NOMO-1 treated with dmso at 0.1 percent for 144 hours (cell line): ENCODE measurements around the gene LINC01488.

Experiments
- DNase-seq: peaks from one replicate; lab custom pipeline; 2025; ENCODE audit not compliant: unreplicated experiment; lab: John Stamatoyannopoulos, UW

Gene LINC01488

DNA sequence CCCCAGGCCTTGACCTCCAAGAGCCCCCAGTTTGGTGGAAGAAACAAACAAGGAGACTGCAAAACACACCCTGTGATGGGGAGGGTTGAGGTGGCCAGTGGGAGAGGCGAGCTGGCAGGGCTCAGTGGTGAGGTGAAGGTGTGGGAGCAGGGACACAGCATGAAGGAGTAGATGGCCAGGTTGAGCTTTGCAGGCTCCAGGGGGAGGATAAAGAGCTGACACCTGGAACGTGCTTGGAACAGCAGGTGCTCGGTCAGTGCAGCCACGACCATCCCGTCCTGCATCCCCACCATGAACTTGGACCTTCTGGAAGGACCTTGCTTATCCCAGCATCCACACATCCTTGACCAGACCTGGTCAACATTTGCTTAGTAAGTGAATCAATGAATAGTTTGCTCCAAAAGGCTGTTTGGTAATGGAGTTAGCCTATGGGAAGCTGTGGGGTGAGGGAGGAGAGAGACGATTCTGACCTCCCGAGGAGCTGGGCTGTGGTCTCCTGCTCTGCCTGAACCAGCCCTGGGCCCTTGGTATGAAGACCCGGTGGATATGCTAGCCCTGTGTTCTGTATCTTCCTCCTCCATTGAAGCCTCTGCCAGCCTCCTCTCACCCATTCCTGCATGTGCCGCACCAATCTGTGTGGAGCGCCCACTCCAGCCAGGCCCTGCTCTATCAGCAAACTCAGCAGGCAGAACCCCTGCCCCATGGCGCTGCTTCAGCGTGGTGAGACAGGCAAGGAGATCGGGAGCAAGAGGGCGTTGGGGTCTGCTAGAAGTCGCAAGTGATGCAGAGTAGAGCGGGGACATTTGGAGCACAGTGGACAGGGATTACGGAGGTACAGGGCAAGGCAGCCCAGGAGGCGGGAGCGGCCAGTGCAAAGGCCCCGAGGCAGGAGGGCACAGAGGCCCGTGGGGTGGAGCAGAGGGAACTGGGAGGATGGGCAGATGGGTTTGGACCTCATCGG is 9.9 kb downstream of the LINC01488 start:
- no peak for DNase-seq

GRCh38 chr11:69492201-69492991 is 10.9 kb downstream of the LINC01488 start:
- DNase-seq = no peak

DNA sequence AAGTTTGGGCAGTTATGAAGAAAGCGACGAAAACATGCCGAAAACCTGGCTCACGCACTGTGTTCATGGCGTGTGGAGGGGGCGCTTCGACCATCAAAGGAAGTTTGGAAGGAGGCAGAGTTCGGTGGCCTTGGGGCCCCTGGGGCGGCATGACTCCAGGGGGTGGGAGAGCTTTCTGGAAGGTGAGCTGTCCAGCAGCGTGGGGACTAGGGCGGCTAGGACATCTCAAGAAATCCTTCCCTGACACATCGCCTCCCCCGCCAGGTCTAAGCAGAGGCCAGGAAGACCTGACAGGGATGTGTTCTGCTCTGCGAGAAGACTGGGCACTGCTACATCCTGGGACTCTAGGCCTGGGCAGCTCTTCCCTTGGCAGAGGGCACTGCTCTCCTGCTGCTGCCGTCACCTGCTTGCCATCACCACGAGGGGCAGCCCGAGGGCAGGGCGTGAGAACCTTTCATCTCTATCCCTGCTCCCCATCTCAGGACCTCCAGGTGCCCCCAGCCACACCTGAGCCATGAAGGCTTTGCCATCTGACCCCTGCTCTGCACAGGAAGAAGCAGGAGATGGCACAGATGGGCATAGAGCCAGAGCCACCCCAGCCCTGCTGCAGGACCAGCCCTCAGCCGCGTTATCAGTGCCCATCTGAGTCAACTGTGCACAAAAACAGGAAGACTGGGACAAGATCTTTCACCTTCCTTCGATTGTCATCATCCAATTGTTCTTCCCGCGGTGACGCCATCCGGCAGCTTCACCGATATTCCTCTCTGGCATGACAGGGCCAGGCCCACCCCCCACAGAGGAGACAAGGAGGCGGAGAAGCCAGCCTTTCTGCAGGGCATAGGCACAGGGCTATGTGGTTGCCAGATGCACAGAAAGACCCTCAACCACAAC is 12.7 kb downstream of the LINC01488 start:
- no peak for DNase-seq

DNA sequence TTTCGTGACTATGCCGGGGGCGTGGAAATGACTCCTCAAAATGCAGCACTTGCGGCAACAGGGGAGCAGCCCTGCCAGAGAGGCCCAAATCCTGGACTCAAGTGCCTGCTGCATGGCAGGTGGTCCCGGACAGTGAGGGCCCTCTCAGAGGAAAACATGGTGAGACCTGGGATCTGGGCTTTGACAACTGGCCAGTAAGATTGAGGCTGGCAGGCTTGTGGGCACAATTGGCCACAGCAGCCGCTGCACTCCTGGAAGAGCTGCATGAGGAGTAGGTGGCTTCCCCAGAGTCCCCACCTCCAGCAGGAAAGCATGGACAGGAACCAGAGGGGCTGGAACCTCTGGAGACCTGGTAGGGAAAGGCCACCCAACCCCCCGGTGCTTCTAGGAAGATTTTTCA is 13.4 kb downstream of the LINC01488 start:
- DNase-seq = no peak

DNA sequence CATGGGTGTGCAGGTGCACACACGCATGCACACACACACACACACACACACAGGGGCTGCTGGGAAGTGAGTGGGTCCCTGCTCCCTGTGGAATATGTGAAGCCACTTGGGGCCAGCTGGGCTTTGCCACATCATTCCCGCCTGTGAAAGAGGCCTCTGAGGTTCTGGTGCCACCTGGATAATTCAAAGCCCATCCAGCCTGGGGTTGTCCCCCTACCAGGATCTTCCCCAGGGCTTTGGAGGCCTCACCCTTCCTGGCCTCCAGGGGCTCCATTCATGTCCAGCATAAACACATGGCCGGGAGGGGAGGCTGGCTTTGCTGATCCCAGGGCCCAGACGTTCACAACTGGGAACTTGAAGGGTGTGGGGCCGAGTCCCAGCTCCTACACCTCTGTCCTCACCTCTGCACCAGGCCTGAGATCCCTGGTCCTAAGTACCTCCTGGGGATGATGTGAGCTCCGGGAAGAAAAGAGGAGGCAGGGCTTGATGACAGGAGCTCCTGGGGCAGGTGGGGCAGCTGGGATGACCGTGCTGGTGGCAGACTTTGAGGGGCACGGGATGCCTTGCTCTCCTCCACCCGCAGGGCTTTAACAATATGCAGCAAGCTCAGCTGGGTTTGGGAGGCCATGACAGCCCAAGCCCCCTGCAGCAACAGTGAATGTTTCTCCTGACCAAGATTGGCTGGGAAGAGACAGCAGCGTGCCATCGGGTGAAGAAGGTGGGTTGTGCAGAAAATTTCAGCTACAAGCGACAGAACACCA is 14.2 kb downstream of the LINC01488 start:
- DNase-seq = no peak

DNA sequence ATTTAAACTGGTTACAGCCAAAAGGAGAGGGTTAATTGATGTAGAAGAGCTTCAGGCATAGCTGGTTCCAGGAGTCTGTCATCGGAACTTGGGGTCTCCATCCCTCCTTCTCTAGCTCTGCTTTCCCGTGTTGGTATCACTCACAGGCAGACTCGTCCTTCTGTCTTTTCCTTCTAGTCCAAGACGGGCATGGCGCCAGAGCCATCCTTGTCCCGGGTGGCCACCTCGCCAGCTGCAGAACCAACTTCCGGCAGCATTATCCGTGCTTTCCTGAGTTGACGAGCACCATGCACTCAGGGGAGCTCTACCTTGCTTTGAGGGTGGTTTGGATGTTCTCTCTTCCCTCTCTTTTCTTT is 14.7 kb downstream of the LINC01488 start:
- no peak for DNase-seq

DNA sequence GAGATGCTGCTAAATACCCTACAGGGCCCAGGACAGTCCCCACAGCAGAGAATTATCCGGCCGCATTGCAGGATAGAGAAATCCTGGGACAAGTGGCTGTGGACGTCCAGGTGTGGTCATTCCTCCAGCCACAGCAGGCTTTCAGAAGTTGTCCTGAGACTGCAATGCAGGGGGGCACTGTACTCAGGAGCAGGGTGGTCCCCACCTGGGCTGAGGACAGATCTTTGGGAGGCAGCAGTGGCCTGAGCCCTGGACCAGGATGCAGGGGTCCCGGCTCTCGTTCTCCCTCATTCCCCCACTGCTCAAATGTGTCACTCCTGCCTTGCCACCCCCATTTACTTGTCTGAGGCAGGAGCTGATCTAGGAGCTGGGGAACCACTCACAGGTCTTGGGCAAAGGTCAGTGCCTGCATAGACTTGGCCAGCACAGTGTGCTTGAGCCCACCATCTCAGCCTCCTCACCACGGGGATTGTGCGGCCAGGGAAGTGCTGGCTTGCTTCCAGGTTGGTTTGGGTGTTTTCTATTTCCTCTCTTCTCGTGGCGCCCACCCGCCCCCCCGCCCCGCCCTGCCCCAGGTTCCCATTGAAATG is 15.3 kb downstream of the LINC01488 start:
- DNase-seq = no peak

- no peak for DNase-seq
Measured at GRCh38 chr11:69497221-69497787, 15.8 kb downstream of the LINC01488 start.

- DNase-seq = no peak
Measured at GRCh38 chr11:69498614-69499175, 17.2 kb downstream of the LINC01488 start.

DNA sequence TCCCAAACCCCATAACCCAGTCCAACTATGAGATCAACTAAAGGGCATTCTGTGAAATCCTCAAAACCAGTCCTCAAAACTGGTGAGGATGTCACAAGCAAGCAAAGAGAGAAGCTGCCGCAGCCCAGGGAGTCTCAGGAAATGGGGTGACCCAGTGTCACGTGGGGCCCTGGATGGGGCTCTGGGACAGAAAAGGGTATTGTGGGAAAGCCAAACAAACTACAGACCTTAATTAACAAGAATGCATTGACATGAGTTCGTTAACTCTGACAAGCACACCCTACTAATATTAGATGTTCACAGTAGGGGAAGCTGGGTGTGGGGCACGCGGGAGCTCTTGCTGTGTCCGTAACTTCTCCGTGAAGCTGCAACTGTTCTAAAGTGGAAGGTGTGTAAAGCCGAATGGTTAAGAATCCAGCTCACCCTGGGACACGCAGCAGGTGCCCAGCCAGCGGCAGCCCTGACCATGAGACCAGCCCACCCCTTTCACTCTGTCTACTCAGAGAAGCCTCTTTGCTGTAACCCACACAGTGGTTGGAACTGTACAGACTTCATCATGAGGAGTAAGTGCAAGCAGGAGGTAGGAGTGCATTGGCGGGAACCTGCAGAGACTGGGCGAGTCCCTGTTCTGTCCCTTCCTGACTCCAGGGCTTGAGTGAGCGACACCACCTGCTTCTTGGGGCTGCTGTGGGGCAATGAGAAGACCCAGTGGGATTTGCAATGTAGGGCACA is 17.9 kb downstream of the LINC01488 start:
- DNase-seq = no peak

- DNase-seq = no peak
Measured at GRCh38 chr11:69499918-69500284, 18.4 kb downstream of the LINC01488 start.

GRCh38 chr11:69500285-69501120 is 19.0 kb downstream of the LINC01488 start:
- no peak for DNase-seq

DNA sequence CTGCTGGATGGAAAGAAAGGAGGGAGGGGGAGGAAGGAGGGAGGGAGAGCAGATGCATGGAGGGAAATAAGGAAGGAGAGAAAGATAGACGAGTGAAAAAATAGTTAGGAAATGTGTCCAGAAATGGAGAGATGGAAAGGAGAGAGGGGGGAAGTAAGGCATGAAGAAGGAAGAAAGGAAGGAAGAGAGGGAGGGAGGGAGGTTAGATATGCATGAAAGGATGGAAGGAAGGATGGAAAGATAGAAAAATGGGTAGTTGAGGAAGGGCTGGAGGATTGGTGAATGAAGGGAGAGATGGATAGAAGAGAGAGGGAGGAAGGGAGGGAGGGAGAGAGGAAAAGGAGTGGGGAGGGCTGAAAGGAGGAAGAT is 19.6 kb downstream of the LINC01488 start:
- DNase-seq = no peak

GRCh38 chr11:69501891-69502860 is 20.7 kb downstream of the LINC01488 start:
- DNase-seq = no peak

- no peak for DNase-seq
Measured at GRCh38 chr11:69504127-69504526, 22.7 kb downstream of the LINC01488 start.

- no peak for DNase-seq
Measured at GRCh38 chr11:69504576-69505335, 23.3 kb downstream of the LINC01488 start.
